Hepatocyte (in vitro differentiated cells): ENCODE data around the gene MAD1L1. TPM values are rescaled to one million over a fixed set of nuclear protein-coding genes. Genes with fewer than 3 reads are reported as not detected.

Experiments used
- DNase-seq: peaks from one replicate; pipeline ENCODE4 v3.0.0-alpha.2; 2016; ENCODE audit warnings: low spot score
- H2AFZ ChIP-seq: fragments of 200-600 bp; sonication (generic); 2 replicates; pipeline ENCODE4 v1.6.0; 2016; ENCODE audit warnings: antibody characterized with exemption, mild to moderate bottlenecking
- H3K27ac ChIP-seq: fragments of 200-600 bp; sonication (generic); 2 replicates; pipeline ENCODE4 v1.5.1; 2016; ENCODE audit warnings: mild to moderate bottlenecking
- H3K27me3 ChIP-seq: fragments of 200-600 bp; sonication (generic); 2 replicates; pipeline ENCODE4 v1.6.1; 2016
- H3K36me3 ChIP-seq: fragments of 200-600 bp; sonication (generic); replicated peaks from 2 replicates; pipeline ENCODE4 v1.5.1; 2016; ENCODE audit warnings: low read depth; ENCODE audit not compliant: insufficient read depth
- H3K4me1 ChIP-seq: fragments of 200-600 bp; sonication (generic); 2 replicates; pipeline ENCODE4 v1.5.1; 2016; ENCODE audit warnings: mild to moderate bottlenecking, moderate library complexity; ENCODE audit not compliant: insufficient read depth
- H3K4me2 ChIP-seq: fragments of 200-600 bp; sonication (generic); 2 replicates; pipeline ENCODE4 v1.6.0; 2016
- H3K4me3 ChIP-seq: fragments of 200-600 bp; sonication (generic); 2 replicates; pipeline ENCODE4 v1.5.1; 2016; ENCODE audit warnings: mild to moderate bottlenecking
- H3K79me2 ChIP-seq: fragments of 200-600 bp; sonication (generic); 2 replicates; pipeline ENCODE4 v1.6.0; 2017; ENCODE audit warnings: mild to moderate bottlenecking
- H3K9me2 ChIP-seq: fragments of 200-600 bp; sonication (generic); replicated peaks from 2 replicates; pipeline ENCODE4 v1.6.0; 2017; ENCODE audit warnings: mild to moderate bottlenecking; ENCODE audit not compliant: insufficient read depth
- H3K9me3 ChIP-seq: fragments of 200-600 bp; sonication (generic); 2 replicates; pipeline ENCODE4 v1.5.1; 2016; ENCODE audit warnings: low read depth, mild to moderate bottlenecking
- H4K20me1 ChIP-seq: fragments of 200-600 bp; sonication (generic); 2 replicates; pipeline ENCODE4 v1.6.0; 2016; ENCODE audit warnings: mild to moderate bottlenecking; ENCODE audit not compliant: insufficient read depth, poor library complexity, severe bottlenecking
- EZH2 ChIP-seq: fragments of 200-600 bp; sonication (generic); IDR thresholded peaks from 2 replicates; pipeline ENCODE4 v1.6.1; 2016; ENCODE audit warnings: antibody characterized with exemption, mild to moderate bottlenecking, borderline replicate concordance
- EZH2phosphoT487 ChIP-seq: fragments of 200-600 bp; sonication (generic); IDR thresholded peaks from one replicate; pipeline ENCODE4 v1.6.1; 2018; ENCODE audit warnings: antibody characterized with exemption, mild to moderate bottlenecking, low read depth, moderate library complexity; ENCODE audit not compliant: unreplicated experiment, severe bottlenecking
- WGBS: methylation state at CpG from one replicate; pipeline ENCODE4 v1.1.6; 2016; ENCODE audit warnings: low lambda C conversion rate; ENCODE audit errors: missing lambda C conversion rate; 5-methylcytosine and 5-hydroxymethylcytosine counted together
- polyA plus RNA-seq: library from polyadenylated mRNA; unstranded; fragments of >200 nt; fragmentation: Nextera tagmentation; extraction: Ambion mirVana; gene quantifications from 2 replicates; pipeline ENCODE4 v1.2.1, GENCODE V29; 2016
- total RNA-seq: library from RNA; depleted of rRNA; stranded (reverse); fragments of >200 nt; gene quantifications from 2 replicates; pipeline ENCODE4 v1.2.3, GENCODE V29; 2014
- TF ChIP-seq, protein P1 (sequence below): fragments of 200-600 bp; sonication (generic); IDR thresholded peaks from 2 replicates; pipeline ENCODE4 v1.5.1; 2016; ENCODE audit warnings: antibody characterized with exemption, mild to moderate bottlenecking; ENCODE audit not compliant: poor library complexity

The MAD1L1 gene
- total and polyA plus RNA-seq, 2 experiments from 2014 or later: 30.7 to 31.0 TPM

DNA sequence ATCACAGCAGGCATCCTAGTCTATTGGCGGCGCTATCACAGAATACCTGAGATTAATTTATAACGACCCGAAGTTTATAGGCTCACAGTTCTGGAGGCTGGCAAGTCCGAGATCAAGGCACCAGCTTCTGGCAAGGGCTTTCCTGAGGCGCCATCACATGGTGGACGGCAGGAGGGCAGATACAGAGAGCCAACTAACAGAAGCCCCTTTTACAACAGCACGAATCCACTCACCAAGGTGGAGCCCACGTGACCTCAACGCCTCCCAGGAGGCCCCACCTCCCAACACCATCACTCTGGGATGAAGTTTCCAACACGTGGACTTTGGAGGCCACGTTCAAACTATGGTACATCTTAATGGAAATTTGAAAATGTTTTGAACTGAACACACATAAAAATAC lies 307.4 kb downstream of the MAD1L1 start:
- no peak overlapping the region for H2AFZ ChIP-seq
- no peaks in the 10 kb centered on the region for H3K27me3 ChIP-seq
- no peak overlapping the region for H3K4me3 ChIP-seq
- no peaks in the 10 kb centered on the region for H3K79me2 ChIP-seq
- H3K36me3 ChIP-seq: no peaks in the 10 kb centered on the region
- H3K4me1 ChIP-seq: no peaks in the 10 kb centered on the region
- WGBS: 90% methylated on average over 12 of the region's 12 CpGs
- DNase-seq: no peak
- H3K27ac ChIP-seq: no peak overlapping the region
- no peaks in the 10 kb centered on the region for H3K9me3 ChIP-seq
- TF ChIP-seq EZH2: no peak
- no peak for TF ChIP-seq EZH2phosphoT487
- TF ChIP-seq, protein P1, sequence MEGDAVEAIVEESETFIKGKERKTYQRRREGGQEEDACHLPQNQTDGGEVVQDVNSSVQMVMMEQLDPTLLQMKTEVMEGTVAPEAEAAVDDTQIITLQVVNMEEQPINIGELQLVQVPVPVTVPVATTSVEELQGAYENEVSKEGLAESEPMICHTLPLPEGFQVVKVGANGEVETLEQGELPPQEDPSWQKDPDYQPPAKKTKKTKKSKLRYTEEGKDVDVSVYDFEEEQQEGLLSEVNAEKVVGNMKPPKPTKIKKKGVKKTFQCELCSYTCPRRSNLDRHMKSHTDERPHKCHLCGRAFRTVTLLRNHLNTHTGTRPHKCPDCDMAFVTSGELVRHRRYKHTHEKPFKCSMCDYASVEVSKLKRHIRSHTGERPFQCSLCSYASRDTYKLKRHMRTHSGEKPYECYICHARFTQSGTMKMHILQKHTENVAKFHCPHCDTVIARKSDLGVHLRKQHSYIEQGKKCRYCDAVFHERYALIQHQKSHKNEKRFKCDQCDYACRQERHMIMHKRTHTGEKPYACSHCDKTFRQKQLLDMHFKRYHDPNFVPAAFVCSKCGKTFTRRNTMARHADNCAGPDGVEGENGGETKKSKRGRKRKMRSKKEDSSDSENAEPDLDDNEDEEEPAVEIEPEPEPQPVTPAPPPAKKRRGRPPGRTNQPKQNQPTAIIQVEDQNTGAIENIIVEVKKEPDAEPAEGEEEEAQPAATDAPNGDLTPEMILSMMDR: no peak
- peaks cover 3% of the 10 kb centered on the region for H4K20me1 ChIP-seq
- no peaks in the 10 kb centered on the region for H3K9me2 ChIP-seq
- no peak overlapping the region for H3K4me2 ChIP-seq

DNA sequence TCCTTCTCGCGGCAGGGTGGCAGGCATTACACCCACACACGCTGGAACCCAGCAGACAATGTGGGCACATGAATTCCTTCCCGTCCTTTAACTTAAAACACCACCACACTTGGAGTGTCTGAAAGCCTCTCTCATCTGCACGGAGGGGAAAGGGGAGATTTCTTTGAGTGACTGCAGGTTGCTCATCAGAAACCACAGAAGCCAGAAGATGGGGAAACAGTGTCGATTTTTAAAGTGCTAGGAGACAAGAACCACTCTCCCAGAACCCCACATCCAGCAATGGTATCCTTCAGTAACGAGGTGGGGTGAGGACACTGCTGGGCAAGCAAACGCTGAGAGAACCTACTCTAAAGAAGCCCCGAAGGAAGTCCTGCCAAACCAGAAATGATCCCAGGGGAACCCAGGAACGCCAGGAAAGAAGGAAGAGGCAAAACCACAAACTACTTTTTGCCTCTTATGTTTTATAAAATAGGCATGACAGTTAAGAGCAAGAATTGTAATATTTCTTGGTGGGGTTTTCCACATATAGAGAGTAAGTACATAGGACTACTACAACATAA lies 308.4 kb downstream of the MAD1L1 start:
- no peaks in the 10 kb centered on the region for H3K79me2 ChIP-seq
- H3K4me2 ChIP-seq: no peak overlapping the region
- H3K36me3 ChIP-seq: no peaks in the 10 kb centered on the region
- H3K4me3 ChIP-seq: no peak overlapping the region
- WGBS: 90% methylated on average over 10 of the region's 10 CpGs
- H3K9me3 ChIP-seq: no peaks in the 10 kb centered on the region
- no peaks in the 10 kb centered on the region for H3K27me3 ChIP-seq
- no peak for DNase-seq
- no peaks in the 10 kb centered on the region for H3K4me1 ChIP-seq
- H4K20me1 ChIP-seq: peaks cover 3% of the 10 kb centered on the region
- no peaks in the 10 kb centered on the region for H3K9me2 ChIP-seq
- no peak for TF ChIP-seq EZH2
- TF ChIP-seq, protein P1: no peak
- no peak for TF ChIP-seq EZH2phosphoT487
- no peak overlapping the region for H2AFZ ChIP-seq
- H3K27ac ChIP-seq: no peak overlapping the region

DNA sequence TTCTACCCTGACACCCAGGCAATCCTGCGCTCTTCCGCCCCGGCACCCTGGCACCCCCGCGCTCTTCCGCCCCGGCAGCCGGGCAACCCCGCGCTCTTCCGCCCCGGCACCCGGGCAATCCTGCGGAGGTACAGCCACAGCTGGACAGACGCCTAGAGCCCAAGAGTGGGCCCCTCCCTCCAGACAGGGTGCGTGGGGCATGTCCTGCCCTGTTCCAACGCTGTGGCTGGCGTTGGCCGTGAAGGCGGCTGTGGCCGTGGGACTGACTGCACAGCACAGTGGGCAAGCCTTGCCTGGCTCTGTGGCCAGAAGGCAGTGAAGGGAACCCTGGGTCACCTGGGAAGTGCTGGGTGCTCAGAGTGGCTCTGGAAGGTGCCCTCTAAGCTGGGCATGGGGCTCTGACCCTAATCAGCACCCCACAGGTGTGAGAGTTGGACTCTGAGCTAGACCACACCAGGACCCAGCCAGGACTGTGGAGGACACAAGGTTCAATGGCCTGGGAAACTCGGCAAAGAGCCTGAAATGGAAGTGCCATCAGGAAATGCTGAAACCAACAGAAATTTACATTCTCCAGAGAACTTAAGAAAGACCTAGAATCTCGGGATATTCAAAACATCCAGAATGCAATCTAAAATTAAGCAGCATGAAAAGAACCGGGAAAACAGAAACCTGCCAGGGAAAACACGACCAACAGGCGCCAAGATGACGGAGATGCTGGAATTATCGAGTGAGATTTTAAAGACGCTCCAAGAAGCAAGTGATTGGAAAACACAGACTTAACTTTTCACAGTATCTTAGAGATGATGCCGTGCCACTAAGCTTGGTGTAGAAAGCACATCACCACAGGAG lies 309.1 kb downstream of the MAD1L1 start:
- H3K79me2 ChIP-seq: no peaks in the 10 kb centered on the region
- H3K9me3 ChIP-seq: no peaks in the 10 kb centered on the region
- no peaks in the 10 kb centered on the region for H3K9me2 ChIP-seq
- H4K20me1 ChIP-seq: peaks cover 3% of the 10 kb centered on the region
- TF ChIP-seq, protein P1: no peak
- TF ChIP-seq EZH2phosphoT487 (no peak), EZH2 (no peak)
- H3K4me3 ChIP-seq: no peak overlapping the region
- H3K4me1 ChIP-seq: no peaks in the 10 kb centered on the region
- WGBS: 97% methylated on average over 26 of the region's 30 CpGs
- H3K27me3 ChIP-seq: no peaks in the 10 kb centered on the region
- no peak for DNase-seq
- no peak overlapping the region for H2AFZ ChIP-seq
- H3K27ac ChIP-seq: no peak overlapping the region
- no peak overlapping the region for H3K4me2 ChIP-seq
- no peaks in the 10 kb centered on the region for H3K36me3 ChIP-seq
